ENCODE measurements around the gene PDE8B.

GRCh38 chr5:77177576-77177975 is 32.9 kb upstream of the PDE8B start:
- TF ChIP-seq CTCF (conservative IDR thresholded peaks at IDR 0.05; ENCODE audit: low read depth, low read length), result no peak
- no peak for TF ChIP-seq EZH2 (IDR thresholded peaks at IDR 0.05; ENCODE audit: low read length, unreplicated experiment)
